Duodenal mucosa (tissue), 2 donors: ENCODE results near the gene CHM.
"Not testable (repeated sequence)": the region's sequence is repeated elsewhere in the genome, so short reads cannot be mapped to it uniquely, and the experiment has no call there.

Source experiments
- H3K27ac ChIP-seq: one replicate; pipeline ENCODE4 v1.7.0; 2013; ENCODE audit warnings: low read depth, low read length
- H3K27me3 ChIP-seq, 2 donors: one replicate each; pipeline ENCODE4 v1.7.0; 2013; ENCODE audit warnings: low read length in 2 of 2, control low read depth in 1 of 2; ENCODE audit not compliant: insufficient read depth in 2 of 2, control insufficient read depth in 1 of 2
- H3K36me3 ChIP-seq, 2 donors: one replicate each; pipeline ENCODE4 v1.7.0; 2013; ENCODE audit warnings: low read length in 2 of 2, control low read depth in 1 of 2; ENCODE audit not compliant: insufficient read depth in 2 of 2, control insufficient read depth in 1 of 2
- H3K4me1 ChIP-seq, 2 donors: one replicate each; pipeline ENCODE4 v1.7.0; 2013; ENCODE audit warnings: low read length in 2 of 2, control low read depth in 1 of 2; ENCODE audit not compliant: insufficient read depth in 2 of 2, control insufficient read depth in 1 of 2
- H3K4me3 ChIP-seq, 2 donors: one replicate each; pipeline ENCODE4 v1.7.0; 2013; ENCODE audit warnings: low read length in 2 of 2, low read depth in 1 of 2
- H3K9ac ChIP-seq, 2 donors: one replicate each; pipeline ENCODE4 v1.7.0; 2013; ENCODE audit warnings: low read length in 2 of 2, low read depth in 1 of 2
- H3K9me3 ChIP-seq, 2 donors: one replicate each; pipeline ENCODE4 v1.7.0; 2013; ENCODE audit warnings: low read length in 2 of 2, control low read depth in 1 of 2; ENCODE audit not compliant: control insufficient read depth in 1 of 2

The CHM gene

DNA sequence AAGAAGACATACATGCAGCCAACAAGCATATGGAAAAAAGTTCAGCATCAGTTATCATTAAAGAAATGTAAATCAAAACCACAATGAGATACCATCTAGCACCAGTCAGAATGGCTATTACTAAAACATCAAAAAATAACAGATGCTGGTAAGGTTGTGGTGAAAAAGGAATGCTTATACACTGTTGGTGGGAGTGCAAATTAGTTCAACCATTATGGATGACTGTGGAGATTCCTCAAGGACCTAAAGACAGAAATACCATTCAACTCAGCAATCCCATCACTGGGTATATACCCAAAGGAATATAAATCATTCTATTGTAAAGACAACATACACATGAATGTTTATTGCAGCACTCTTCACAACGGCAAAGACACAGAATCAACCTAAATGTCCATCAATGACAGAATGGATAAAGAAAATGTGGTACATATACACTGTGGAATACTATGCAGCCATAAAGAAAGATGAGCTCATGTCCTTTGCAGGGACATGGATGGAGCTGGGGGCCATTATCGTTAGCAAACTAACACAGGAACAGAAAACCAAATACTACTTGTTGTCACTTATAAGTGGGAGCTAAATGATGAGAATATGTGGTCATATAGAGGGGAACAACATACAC lies 130.6 kb downstream of the CHM start:
- not testable (repeated sequence) for H3K4me1 ChIP-seq, H3K27ac ChIP-seq, H3K27me3 ChIP-seq, H3K36me3 ChIP-seq, H3K9me3 ChIP-seq, H3K4me3 ChIP-seq, H3K9ac ChIP-seq

DNA sequence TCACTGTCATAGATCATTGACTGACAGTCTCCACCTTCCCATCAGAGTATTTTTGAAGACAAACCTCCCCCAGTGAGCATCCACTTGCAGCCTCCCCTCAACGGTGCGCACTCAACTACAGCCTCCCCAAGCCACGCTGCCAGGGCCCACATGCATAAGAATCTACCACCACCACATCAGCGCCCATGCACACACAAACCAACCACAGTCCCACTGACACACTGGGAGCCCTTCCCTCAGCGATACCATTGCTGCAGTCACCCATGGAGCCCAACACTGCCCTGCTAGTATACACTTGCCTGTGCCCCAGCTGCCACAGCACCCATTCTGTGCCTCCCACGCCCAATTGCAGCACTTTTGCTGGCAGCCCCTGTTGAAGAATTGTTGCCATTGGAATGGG lies 132.9 kb downstream of the CHM start:
- Histone ChIP-seq H3K36me3 (no peaks in the 10 kb centered on the region), H3K4me1 (no peaks in the 10 kb centered on the region), H3K27me3 (no peaks in the 10 kb centered on the region)

DNA sequence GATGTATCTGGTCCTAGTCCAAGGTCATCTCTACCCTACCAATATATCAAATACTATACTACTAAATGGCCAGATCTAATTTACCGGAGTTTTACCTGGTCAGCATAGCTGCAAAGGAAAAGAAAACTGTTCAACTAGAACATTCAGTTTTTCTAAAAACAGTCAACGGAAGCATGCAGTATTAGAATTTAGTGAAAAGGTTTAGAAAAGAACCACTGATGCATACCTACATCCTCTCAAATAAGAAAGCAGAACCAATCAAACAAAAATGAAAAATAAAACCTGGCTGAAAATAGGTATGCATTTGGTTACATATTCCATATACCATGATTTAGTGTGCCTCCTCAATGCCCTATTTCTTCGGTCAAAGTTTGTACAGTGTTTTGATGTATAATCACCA lies 140.0 kb downstream of the CHM start:
- Histone ChIP-seq H3K9me3 (no peaks in the 10 kb centered on the region), H3K4me3 (no peak overlapping the region), H3K27ac (no peak overlapping the region), H3K27me3 (no peaks in the 10 kb centered on the region), H3K4me1 (no peaks in the 10 kb centered on the region), H3K9ac (no peak overlapping the region), H3K36me3 (no peaks in the 10 kb centered on the region)

More for the DNA sequence above, 132.9 kb downstream of the CHM start:
- Histone ChIP-seq H3K9me3 (no peaks in the 10 kb centered on the region), H3K4me3 (no peak overlapping the region), H3K27ac (no peak overlapping the region), H3K9ac (no peak overlapping the region)

DNA sequence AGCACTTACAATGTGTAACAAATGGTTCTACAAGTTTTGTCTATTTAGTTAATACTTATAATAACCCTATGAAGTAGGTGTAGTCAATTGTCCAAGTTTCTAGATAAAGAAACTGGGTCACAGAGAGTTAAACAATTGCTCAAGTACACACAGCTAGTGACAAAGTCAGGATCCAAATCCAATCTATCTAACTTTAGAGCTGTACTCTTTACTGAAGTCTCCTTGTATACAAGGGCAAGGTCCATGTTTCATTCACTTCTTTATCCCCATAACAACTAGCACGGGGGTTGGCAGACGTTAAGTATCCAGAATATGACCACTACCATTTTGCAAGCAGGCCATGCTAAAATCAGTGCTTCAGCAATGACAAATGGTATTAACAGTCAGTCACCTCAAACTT lies 141.0 kb downstream of the CHM start:
- Histone ChIP-seq H3K4me3 (no peak overlapping the region), H3K27me3 (no peaks in the 10 kb centered on the region), H3K4me1 (no peaks in the 10 kb centered on the region), H3K27ac (no peak overlapping the region), H3K9ac (no peak overlapping the region), H3K9me3 (no peaks in the 10 kb centered on the region), H3K36me3 (no peaks in the 10 kb centered on the region)

DNA sequence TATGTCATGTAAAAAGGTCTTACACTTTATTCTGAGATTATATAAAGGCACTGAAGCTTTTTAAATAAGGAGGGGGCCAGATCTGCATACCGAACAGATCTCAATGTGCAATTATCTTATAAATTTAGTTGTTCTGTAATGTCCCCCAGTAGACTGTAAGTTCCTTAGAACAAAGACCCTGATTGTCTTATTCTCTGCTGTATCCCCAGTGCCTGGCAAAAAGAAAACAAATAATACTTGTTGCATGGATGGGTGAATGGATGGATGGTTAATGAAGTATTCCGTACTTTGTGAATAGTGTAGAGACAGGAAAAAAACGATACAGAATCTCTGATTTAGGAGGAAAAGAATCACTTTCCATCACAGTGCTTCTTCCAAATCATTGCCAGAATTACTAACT lies 141.5 kb downstream of the CHM start:
- Histone ChIP-seq H3K27ac (no peak overlapping the region), H3K9ac (no peak overlapping the region), H3K9me3 (no peaks in the 10 kb centered on the region), H3K27me3 (no peaks in the 10 kb centered on the region), H3K4me3 (no peak overlapping the region), H3K4me1 (no peaks in the 10 kb centered on the region), H3K36me3 (no peaks in the 10 kb centered on the region)

DNA sequence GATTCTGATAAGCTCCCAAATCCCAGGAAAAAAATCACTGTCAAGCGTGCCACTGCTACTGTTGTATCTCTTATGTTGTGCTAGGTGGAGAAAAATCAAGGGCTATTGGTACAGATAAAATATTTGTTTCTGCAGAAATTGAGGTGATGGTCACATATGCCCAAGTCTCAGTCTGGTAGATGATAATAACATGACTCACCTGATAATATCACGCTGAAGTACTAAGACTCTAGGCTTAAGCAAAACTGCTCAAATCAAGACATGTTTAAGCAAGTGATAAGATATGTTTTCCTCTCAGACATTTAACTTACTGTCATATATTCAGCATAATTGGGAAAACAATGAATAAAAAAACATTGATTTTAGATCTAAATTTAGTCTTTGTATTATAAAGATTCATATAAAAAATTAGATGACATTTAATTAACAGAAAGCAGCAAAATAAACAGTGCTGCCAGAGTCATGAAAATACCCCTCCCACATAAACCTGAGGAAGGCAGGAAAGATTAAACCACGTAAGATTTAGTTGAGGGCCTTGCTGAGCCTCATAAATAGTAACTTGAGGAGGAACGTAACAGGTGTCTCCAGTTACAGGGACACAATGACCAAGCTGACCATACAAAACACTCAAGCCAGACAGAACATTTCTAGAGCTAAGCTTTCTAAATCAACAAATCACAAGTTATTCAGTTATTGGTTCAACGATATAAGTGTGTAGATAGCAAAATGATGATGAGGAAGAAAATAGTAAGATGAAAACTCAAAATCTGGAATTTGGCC lies 143.5 kb downstream of the CHM start:
- no peaks in the 10 kb centered on the region for H3K36me3 ChIP-seq
- H3K9me3 ChIP-seq: no peaks in the 10 kb centered on the region
- H3K27me3 ChIP-seq: no peaks in the 10 kb centered on the region
- no peak overlapping the region for H3K4me3 ChIP-seq
- no peaks in the 10 kb centered on the region for H3K4me1 ChIP-seq
- H3K27ac ChIP-seq: no peak overlapping the region
- H3K9ac ChIP-seq: no peak overlapping the region

DNA sequence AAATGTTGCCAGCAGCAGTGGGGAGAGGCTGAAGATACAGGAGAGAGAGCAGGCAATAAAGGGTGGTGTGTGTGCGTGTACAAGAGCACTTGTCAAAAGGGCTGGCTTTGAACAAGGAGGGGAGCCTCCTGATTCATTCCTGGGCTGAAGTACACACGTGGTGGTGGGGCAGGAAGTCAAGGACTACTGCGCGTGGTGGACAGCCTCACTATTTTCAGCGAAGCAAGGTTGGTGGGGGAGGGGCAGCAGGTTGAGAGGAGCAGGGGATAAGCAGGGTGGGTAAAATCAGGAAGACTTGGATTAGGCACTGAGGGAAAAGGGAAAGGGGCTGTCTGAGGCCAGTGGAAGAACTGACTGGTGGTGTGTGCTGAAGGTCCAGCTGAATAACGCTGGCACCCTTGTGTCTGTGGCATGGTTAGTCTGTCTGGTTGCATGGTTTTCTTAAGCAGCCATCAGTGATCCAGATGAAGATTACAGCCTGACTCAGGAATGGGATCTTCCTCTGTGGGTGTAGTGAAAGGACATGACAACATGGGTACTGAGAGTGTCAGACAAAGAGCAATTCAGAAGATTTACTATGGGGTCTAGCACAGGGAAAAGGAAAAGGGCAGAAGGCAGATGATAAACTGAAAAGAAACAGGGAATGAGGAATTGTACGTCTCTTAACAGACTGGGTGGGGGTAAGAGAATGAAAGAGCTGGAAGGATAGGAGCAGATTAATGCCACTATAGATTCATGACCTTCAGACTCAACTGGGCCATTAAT lies 149.8 kb downstream of the CHM start:
- Histone ChIP-seq H3K9me3 (no peaks in the 10 kb centered on the region), H3K36me3 (peaks cover 0 to 1% of the 10 kb centered on the region in 2 donors), H3K27ac (no peak overlapping the region), H3K4me3 (no peak overlapping the region), H3K4me1 (no peaks in the 10 kb centered on the region), H3K27me3 (no peaks in the 10 kb centered on the region), H3K9ac (no peak overlapping the region)

DNA sequence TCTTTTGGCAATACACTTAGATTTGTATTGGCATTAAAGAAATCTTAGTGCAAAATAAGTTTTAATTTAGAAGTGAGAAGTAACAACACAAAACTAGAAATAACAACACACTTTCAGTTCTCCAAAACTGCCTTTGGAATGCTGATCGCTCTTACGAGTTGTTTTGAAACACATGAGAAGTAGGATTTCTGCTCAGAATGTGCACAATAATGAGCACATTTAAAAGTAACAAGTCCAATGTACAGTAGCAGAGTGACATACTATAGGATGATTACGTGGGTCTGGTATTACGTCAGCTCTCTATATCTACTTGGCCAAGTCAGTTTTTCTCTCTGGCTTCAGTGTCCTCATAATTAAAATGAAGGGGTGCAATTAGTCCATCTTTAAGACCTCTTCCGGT lies 164.8 kb downstream of the CHM start:
- H3K9ac ChIP-seq: no peak overlapping the region
- H3K4me1 ChIP-seq: no peaks in the 10 kb centered on the region
- H3K4me3 ChIP-seq: no peak overlapping the region
- no peak overlapping the region for H3K27ac ChIP-seq
- no peaks in the 10 kb centered on the region for H3K36me3 ChIP-seq
- H3K9me3 ChIP-seq: no peaks in the 10 kb centered on the region
- H3K27me3 ChIP-seq: no peaks in the 10 kb centered on the region

DNA sequence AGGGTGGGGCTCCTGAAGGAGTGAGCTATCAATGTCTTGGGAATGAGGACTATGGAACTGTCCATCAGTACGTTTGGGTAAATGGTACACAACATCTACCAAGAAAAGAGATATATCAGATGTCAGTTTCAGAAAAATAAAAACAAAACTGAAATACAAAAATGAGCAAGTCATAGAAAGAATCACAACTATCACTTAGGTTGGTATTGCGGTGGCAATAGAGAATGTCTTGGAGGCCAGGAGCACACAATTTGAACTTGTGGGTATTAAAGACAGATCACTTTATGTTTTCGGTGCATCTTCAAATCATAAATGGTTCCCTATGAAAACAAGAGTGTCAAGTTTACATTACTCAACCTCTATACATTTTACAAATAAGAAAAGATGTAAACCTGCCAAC lies 176.8 kb downstream of the CHM start:
- no peak overlapping the region for H3K4me3 ChIP-seq
- H3K27ac ChIP-seq: no peak overlapping the region
- H3K9ac ChIP-seq: no peak overlapping the region
- no peaks in the 10 kb centered on the region for H3K4me1 ChIP-seq
- no peaks in the 10 kb centered on the region for H3K27me3 ChIP-seq
- H3K36me3 ChIP-seq: peaks cover 5 to 12% of the 10 kb centered on the region in 2 donors
- no peaks in the 10 kb centered on the region for H3K9me3 ChIP-seq

DNA sequence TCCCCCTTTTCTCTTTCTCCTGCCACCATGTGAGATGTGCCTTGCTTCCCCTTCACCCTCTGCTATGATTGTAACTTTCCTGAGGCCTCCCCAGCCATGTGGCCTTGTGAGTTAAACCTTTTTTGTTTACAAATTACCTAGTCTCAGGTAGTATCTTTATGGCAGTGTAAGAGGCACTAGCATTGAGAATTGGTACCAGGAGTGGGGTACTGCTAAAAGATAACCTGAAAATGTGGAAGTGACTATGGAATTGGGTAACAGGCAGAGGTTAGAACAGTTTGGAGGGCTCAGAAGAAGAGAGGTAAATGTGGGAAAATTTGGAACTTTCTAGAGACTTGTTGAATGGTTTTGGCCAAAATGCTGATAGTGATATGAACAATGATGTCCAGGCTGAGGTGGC lies 182.0 kb downstream of the CHM start:
- no peaks in the 10 kb centered on the region for H3K9me3 ChIP-seq
- H3K36me3 ChIP-seq: peaks cover 2 to 13% of the 10 kb centered on the region in 2 donors
- H3K4me1 ChIP-seq: no peaks in the 10 kb centered on the region
- H3K4me3 ChIP-seq: no peak overlapping the region
- H3K27me3 ChIP-seq: no peaks in the 10 kb centered on the region
- no peak overlapping the region for H3K27ac ChIP-seq
- H3K9ac ChIP-seq: no peak overlapping the region
